DMS153 treated with DMSO at 0.1 percent for 48 hours (cell line): Measurements from ENCODE around the gene ATG16L2.
"Not testable (repeated sequence)": the region's sequence is repeated elsewhere in the genome, so short reads cannot be mapped to it uniquely, and the experiment has no call there.

ENCODE experiments used
- DNase-seq: peaks from one replicate; lab custom pipeline; 2025; ENCODE audit not compliant: unreplicated experiment; lab: John Stamatoyannopoulos, UW

The ATG16L2 gene

DNA sequence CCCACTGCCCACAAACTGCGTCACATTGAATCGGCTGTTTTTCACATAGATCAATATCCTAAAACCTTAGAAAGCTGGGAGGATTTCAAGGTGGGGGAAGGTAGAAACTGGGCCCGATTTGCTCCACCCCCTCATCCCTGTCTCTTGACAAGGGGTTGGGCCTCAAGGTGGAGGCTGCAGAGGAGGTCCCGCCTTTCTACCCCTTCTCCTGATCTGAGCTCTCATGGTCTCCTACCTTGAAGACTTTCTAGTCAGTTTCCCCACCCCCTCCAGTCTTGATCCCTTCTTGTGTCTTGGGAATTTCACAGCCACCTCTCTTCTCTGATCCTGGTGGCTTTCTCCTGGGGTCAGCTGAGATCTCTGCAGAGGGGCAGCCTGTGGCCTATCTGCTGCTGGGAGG lies 15.8 kb upstream of the ATG16L2 start:
- no peak for DNase-seq

DNA sequence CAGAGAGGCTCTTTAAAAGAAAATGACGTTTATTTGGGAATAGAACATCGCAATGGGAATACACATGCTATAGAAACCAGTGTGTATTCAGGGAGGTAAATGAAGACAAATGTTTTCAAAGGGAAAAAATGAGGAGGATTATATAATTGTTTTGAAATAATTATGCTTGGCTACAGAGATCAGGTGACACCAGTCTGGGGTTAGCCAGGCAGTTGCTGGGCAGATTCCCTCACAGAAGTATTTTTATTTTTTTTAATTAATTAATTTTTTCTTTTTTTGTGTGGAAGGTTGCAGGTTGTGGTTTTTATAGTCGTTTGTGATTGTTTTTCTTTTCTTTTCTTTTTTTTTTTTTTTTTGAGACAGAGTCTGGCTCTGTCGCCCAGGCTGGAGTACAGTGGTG lies 14.8 kb upstream of the ATG16L2 start:
- DNase-seq, result no peak

DNA sequence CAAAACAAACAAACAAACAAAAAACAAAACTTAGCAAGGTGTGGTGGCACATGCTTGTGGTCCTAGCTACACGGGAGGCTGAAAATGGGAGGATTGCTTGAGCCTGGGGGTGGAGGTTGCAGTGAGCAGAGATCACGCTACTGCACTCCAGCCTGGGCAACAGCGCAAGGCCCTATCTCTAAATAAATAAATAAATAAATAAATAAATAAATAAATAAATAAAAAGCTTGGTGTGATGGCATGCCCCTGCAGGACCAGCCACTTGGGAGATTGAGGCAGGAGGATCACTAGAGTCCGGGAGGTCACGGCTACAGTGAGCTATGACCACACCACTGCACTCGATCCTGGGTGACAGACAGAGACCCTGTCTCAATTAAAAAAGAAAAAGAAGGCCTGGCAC lies 11.4 kb upstream of the ATG16L2 start:
- no peak for DNase-seq

DNA sequence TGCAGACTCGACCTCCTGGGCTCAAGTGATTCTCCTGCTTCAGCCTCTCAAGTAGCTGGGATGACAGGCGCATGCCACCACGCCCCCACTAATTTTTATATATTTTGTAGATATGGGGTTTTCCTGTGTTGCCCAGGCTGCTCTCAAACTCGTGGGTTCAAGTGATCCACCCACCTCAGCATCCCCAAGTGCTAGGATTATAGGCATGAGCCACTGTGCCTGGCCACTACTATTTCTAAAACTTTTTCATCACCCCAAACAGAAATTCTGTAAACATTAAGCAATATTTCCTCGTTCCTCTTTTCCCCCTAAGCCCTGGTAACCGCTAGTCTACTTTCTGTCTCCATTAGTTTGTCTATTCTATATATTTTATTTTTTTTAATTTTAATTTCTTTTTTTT lies 9.0 kb upstream of the ATG16L2 start:
- DNase-seq, result no peak

DNA sequence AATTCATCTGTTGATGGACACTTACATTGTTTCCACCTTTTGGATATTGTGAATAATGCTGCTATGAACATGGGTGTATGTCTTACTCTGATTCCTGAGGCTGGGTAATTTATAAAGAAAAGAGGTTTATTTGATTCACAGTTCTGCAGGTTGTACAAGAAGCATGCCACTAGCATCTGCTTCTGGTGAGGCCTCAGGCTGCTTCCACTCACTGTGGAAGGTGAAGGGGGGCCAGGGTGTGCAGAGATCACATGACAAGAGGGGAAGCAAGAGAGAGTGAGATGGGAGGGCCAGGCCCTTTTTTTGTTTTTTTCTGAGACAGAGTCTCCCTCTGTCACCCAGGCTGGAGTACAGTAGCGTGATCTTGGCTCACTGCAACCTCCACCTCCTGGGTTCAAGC lies 7.8 kb upstream of the ATG16L2 start:
- DNase-seq, result not testable (repeated sequence)

DNA sequence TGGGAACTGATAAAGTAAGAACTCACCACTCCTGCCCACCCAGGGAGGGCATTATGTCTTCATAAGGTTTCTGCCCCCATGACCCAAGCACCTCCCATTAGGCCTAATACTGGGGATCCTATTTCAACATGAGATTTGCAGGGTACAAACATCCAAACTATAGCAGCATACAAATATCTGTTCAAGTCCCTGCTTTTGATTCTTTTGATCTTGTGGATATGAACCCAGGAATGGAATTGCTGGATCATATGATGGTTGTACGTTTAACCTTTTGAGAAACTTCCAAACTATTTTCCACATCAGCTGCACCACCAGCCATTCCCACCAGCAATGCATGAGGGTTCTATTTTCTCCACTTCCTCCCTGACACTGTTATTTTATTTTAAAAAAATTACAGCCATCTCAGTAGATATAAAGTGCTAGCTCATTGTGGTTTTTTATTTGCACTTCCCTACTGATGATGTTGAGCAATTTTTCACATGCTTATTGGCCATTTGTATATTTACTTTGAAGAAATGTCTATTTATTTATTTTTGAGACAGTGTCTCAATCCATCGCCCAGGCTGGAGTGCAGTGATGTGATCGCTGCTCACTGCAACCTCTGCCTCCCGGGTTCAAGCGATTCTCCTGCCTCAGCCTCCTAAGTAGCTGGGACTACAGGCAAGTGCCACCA lies 7.1 kb upstream of the ATG16L2 start:
- DNase-seq, result no peak

DNA sequence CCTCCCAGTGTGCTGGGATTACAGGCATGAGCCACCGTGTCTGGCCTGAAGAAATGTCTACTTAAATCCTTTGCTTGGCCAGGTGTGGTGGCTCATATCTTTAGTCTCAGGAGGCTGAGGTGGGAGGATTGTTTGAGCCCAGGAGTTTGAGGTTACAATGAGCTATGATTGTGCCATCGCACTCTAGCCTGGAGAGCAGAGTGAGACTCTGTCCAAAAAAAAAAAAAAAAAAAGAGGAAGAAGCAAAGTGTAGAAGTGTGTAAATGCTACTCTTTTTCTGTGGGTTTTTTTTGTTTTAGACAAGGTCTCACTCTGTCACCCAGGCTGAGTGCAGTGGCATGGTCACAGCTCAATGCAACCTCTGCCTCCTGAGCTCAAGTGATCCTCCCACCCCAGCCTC lies 6.4 kb upstream of the ATG16L2 start:
- DNase-seq, result no peak

DNA sequence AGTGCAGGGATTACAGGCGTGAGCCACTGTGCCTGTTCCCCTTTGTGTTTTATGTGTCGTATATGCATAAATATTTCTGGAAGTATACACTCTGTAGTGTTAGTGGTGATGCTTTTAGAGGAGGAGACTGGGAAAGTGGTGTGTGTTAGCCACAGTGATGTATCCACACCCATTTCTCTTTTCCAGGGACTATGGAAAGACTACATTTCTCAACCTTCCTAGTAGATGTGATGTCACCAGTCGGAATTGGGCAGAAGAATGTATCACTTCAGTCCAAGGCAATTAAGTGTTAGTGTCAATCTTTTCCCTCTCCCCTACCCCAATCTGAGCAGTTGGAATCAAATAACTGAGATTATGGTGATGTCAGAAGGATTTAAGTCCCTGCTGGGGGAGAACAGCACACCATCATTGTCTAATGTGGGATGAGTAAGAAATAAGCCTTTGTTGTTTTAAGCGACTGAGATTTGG lies 5.8 kb upstream of the ATG16L2 start:
- DNase-seq, result no peak

DNA sequence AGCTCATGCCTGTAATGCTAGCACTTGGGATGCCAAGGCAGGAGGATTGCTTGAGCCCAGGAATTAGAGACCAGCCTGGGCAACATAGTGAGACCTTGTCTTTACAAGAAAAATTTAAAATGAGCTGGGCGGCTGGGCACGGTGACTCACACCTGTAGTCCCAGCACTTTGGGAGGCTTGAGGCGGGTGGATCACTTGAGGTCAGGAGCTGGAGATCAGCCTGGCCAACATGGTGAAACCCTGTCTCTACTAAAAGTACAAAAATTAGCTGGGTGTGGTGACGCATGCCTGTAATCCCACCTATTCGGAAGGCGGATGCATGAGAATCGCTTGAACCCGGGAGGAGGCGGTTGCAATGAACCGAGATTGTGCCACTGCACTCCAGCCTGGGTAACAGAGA lies 2.5 kb upstream of the ATG16L2 start:
- DNase-seq, result not testable (repeated sequence)

DNA sequence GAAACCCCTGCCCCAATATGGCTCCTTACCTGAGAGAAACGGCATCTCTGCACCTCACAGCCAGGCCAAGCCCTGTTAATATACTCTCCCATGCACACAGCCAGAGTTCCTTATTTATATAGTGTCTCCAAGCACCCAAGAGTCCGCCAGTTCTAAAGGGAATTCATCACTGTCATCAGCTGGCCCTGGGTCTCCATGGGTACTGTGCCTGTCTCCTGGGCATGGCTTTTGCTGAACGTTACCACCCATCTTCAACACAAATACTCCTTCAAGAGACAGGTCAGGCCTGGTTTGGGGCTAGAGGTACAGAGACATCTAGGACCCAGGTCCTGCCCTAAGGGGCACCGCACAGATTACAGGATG lies 1.6 kb upstream of the ATG16L2 start:
- DNase-seq, result peak; percentile 49

DNA sequence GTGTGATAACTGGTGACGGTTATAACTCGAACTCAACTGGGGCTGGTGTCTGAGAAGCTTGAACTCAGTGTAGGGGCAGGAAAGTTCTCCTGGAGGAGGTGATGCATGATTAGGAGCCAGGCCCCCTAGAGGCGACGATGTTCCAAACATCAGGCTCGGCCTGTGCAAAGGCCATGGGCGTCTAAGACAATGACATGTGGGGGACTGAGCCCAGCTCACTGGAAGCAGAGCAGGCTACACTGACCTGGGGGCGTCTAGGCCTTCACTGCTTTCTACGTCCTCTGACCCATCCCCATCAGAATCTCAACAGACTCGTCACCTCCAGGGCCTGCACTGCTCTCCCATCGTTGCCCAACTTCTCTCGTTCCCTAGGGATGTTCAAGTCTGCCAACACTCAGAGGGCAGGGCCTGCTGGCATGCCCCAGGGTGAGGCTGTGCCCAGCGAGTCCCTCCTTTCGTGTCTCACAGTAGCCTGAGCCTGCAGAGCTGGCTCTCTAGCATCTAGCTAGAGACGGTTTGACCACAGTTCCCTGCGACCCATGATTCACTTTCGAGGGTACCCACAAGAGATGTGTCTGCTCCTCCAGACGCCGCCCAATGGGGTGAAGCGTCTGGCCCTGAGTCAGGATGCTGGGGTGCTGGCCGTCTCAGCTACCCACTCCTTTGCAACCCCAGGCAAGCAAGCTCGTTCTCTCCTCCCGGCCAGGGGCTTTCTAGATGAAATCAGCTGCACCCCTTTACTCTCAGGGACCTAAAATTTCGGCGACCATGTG lies 1.1 kb upstream of the ATG16L2 start:
- peak; percentile 50 for DNase-seq

DNA sequence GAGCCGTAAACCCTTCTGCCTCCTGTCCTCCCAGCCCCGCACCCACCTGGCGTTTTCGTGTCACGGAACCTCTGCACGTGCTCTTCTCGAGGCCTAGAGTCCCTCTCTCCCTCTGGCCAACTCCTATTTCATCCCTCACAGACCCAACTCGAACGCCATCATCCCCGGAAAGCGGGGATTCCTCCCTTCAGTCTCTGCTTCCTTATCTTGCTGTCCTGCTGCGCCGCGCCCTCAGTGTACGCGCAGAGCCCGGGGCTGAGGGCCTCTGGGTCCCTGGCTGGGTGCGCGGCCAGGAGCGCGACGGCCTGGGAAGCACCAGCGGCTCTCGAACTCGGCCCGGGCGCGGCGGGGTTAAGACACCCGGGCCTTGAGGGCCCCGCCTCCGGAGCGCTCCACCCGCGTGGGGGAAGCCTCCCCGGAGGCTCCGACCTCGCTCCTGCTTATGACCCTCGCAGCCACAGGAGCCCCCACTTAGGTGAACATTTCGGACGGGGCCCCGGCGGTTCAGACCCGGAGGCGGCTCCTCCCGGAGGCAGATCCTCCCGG lies 398 bp upstream of the ATG16L2 start:
- peak; percentile 87 for DNase-seq

DNA sequence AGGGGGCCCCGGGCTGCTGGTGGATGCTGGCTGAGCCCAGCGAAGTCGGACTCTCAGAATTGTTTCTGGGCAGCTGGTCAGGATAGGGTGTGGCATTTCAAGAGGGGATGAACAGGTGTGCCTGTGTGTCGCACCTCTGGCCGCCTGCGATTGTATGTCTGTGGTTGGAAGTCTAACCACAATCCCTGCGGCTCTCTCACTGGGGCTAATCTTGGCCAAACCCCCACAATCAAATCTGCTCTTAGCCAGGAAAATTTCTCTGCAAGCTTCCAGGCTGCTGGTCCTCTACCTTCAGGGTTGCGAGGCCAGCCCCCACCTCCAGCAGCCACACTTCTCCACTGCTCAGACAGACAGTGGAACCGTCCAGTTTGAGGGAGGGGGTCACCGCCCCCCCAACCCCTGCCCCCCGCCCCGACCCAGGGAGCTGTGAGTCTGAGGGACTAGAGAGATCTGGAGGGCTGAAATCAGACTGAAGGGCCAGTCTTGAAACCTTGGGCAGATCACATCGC lies 953 bp downstream of the ATG16L2 start:
- DNase-seq, result peak; percentile 34

DNA sequence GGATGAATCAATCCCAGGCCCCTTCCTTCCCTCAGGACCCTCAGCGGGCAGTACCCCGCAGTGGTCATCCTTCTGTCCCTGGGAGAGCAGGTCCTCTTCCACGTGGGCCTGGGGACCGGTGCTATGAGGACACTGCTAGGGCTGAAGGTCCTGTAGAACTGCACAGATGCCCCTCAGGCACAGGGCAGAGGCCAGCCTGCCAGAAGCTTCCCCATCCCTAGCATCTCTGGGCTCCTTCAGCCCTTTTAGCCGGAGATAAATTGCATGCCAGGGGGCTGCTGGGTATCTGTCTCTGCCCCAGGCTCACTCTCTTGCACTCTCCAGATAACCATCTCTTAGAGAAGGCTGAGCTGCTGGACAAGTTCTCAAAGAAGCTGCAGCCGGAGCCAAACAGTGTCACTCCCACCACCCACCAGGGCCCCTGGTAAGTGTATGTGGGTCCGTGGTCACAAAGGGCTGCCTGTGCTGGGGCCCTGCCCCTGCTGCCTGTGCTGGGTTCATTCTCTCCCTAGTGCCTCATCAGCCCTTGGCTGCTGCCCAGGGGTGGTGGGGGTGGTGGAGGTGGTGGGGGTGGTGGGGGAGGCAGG lies 2.3 kb downstream of the ATG16L2 start:
- no peak for DNase-seq

DNA sequence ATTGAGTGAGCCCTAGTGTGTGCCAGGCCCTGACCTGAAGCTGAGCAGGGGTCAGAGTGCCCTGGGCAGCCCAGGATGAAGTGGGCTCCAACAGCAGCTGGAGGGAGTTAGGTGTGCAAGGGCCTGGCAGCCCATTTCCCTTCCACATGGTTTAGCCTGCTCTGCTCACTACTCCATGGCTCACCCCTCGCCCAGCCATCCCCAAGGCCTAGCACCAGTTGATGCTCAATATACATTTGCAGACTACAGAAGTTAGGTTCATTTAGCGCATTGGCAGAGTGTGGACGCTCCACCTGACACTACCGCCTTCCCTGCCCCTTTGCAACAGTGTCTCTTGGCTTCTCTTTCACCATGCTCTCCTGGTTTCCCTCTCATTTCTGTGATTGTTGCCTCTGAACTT lies 3.8 kb downstream of the ATG16L2 start:
- no peak for DNase-seq

DNA sequence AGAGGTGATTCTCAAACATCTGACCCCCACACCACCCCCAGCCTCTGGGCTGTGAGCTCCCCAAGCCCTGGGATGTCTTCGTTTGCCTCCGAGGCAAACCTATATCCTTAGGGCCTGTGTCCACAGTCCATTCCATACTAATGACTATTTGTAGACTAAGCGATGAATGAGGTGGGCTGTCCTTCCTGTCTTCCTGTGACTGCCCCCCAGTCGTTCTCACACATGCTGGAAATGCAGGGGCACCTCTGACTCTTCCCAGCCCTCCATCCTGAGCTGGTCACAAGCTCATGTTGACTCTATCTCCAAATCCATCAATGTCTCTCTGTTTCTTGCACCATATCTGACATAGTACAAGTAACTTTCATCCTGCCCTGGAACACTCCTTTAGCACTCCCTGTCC lies 4.8 kb downstream of the ATG16L2 start:
- no peak for DNase-seq

DNA sequence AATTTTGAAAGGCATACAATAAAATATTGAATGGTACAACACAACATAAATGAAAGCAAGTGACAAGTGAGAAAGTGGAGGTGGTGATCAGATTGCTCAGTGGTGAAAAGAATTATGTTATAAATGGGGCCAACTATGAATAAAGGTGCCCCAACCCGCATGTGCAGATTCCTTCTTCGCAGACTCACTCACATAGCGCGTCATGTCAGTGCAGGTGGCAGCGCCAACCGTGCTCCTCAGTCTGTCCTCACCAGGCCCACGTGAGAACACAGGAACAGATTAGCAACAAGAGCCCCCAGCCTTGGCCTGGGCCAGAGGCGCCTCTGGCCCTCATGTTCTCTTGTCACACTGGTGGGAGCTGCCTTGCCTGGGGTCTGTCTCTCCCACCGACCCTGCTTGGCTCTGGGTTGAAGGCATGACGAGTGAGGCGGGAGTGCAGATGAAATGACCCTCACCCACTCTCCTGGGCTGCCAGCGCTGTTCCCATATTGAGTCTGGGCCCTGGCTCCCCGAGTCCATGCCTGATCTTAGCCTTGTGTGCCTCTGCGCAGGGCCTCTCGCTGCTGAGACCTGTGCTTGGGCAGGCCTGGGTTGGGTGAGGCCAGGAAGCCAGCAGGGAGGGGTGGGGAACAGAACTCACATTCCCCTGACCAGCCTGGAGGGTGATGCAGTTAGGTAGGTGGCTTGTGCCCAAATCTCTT lies 6.4 kb downstream of the ATG16L2 start:
- no peak for DNase-seq

DNA sequence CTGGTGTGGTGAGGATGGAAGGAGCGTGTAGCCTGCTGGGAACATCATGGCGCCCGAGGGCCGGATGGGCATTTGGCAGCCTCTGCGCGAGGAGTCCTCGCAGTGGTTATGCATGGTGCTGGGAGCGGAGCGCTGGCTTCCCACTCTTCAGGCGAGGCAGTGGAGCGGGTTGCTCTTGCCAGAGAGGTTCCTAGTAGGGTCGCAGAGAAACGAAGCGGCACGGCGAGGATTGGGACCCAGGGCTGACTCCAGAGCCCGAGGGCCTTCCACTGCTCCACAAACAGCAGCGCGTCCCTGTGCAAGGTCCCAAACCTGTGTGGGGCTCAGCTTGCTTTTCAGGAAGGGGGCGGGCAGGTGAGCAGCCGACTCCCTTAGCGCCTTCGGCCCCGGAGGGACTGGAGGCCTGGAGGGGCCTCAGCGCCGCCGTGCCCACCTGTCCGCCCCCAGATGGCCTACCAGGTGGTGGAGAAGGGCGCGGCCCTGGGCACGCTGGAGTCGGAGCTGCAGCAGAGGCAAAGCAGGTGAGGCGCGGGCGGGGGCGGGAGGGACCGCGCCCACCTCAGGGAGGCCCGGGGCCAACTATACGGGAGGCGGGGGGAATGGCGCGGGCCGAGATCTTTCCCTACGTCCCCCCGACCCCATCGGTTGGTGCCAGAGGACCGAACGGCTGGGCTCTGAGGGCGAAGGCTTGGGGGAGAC lies 7.2 kb downstream of the ATG16L2 start:
- DNase-seq, result no peak

DNA sequence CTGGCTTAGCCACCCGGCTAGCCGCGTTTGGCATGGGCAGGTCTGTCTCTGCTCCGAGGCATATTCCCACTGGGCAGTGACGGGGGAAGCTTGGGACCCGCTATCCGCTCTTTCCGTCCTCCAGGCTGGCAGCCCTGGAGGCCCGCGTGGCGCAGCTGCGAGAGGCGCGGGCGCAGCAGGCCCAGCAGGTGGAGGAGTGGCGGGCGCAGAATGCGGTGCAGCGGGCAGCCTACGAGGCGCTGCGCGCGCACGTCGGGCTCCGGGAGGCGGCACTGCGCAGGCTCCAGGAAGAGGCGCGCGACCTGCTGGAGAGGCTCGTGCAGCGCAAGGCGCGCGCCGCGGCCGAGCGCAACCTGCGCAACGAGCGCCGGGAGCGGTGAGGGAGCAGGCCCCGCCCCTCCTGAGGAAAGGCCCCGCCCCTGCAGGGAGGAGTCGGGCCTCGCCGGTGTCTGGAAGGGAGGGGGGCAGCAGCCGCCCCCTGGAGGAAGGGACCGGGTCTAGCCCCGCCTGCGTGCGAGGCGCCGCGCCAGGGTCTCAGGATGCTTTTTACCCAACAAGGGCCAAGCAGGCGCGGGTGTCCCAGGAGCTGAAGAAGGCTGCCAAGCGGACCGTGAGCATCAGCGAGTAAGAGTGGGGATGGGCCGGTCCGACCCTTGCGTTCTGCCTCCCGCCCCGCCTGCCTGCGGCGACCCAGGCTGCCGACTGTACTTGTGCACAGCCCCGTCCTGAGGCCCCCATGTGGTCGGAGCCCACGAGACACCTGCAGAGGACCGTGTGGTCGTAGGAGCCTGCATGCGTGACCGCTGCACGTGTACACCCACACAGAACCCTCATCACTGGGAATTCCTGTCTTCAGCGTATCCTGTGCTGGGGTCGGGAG lies 7.9 kb downstream of the ATG16L2 start:
- peak; percentile 88 for DNase-seq
